GM18499 (cell line): Measurements from ENCODE around the gene MAP6.
A peak's percentile ranks its signal among the peaks of the same experiment; 100 is the strongest.
"Not testable (repeated sequence)": the region's sequence is repeated elsewhere in the genome, so short reads cannot be mapped to it uniquely, and the experiment has no call there.

Experiments
- ATAC-seq: cut with Tn5 transposase; IDR thresholded peaks from one replicate; pipeline ENCODE4 v1.9.1; 2021; ENCODE audit warnings: moderate number of reproducible peaks; ENCODE audit not compliant: insufficient read depth, unreplicated experiment

Gene MAP6

GRCh38 chr11:75668451-75669297 is at the start of gene MAP6:
MAP6 (minus strand) TSS chr11:75669038; CDS start chr11:75668369, 669 bp downstream.
- no peak for ATAC-seq

GRCh38 chr11:75717608-75718418 is 49.0 kb upstream of the MAP6 start, which contains the start of gene MOGAT2:
MOGAT2 (plus strand) TSS chr11:75717838; CDS start chr11:75717889, 51 bp downstream.
- ATAC-seq: no peak

DNA sequence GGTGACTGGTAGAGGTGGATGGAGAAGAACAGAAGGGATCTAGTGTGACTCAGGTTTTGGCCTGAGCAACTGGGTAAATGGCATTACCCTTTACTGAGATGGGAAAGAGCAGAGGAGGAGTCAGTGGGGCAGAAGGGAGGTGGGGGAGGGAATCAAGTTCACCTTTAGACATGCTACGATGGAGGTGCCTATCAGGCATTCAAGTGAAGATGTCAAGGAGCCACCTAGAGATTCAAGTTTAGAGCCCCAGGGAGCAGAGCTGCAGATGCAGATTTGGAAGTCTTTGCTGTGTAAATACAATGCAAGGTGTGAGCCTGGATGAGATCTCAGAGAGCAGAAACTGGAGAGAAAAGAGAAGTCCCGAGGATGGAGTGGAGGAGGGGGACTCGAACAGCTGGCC is 47.8 kb upstream of the MAP6 start:
- ATAC-seq: no peak

GRCh38 chr11:75715688-75716087 is 46.9 kb upstream of the MAP6 start:
- no peak for ATAC-seq

- no peak for ATAC-seq
Measured at GRCh38 chr11:75714211-75714610, 45.4 kb upstream of the MAP6 start.

GRCh38 chr11:75706260-75706729 is 37.5 kb upstream of the MAP6 start:
- no peak for ATAC-seq

GRCh38 chr11:75705541-75705940 is 36.7 kb upstream of the MAP6 start:
- ATAC-seq: no peak

- no peak for ATAC-seq
Measured at GRCh38 chr11:75703695-75704237, 34.9 kb upstream of the MAP6 start.

DNA sequence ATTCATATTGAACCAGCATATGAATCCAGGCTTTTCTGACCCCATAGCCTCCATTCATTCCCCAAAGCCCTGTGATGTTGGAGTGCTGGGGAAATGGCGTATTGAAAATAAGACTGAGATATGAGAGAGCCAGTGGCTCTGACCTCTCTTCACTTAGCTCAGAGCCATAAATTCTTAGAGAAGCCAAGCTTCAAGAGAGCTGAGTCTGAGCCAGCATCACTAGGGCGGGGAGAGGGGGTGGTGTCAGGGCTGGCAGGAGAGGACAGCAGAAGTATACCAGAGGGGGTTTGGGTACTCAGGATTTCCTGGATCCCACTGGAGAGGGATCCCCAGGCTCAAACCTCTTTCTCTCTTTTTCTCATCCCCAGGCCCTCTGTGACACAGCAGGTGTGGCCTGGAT is 32.1 kb upstream of the MAP6 start:
- ATAC-seq: no peak

DNA sequence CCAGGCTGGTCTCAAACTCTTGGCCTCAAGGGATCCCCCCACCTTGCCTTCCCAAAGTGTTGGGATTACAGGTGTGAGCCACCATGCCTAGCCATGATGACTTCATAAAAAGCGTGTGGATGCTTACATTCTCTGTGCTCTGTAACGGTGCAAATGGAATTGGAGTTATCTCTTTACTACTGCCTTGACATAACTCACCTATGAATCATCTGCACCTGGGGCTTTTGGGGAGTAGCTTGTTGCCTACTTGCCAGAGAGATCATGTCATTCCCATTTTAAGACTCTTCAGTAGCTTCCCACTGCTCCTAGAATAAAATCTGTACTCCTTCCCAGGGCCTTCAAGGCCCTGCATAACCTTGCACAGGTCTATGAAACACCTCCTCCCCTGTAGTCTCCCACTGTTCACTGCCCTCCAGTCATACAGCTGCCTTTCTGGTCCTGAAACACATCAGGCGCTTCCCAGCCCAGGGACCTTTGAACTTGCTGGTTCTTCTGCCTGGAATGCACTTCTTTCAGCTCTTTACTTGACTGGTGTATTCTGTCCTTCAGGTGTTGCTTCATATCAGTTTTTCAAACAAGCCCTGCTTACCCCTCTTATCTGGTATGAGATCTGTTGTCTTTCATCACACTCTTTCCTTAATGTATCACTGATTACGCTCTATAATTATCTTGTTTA is 29.2 kb upstream of the MAP6 start:
- ATAC-seq: no peak

DNA sequence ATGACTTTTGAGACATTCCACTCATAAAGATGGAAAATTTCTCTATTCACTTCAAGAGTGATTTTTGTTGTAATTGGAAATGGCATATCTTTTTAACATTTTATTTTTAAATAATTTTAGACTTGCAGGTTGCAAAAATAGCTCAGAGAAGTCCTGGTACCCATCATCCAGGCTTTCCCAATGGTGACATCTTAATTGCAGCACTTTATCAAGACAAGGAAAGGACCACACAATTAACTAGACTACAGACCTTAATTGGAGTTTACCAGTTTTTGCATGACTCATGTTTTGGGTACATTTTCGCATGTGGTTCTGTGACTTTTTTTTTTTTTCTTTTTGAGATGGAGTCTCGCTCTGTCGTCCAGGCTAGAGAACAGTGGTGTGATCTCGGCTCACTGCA is 23.0 kb upstream of the MAP6 start:
- ATAC-seq: no peak

DNA sequence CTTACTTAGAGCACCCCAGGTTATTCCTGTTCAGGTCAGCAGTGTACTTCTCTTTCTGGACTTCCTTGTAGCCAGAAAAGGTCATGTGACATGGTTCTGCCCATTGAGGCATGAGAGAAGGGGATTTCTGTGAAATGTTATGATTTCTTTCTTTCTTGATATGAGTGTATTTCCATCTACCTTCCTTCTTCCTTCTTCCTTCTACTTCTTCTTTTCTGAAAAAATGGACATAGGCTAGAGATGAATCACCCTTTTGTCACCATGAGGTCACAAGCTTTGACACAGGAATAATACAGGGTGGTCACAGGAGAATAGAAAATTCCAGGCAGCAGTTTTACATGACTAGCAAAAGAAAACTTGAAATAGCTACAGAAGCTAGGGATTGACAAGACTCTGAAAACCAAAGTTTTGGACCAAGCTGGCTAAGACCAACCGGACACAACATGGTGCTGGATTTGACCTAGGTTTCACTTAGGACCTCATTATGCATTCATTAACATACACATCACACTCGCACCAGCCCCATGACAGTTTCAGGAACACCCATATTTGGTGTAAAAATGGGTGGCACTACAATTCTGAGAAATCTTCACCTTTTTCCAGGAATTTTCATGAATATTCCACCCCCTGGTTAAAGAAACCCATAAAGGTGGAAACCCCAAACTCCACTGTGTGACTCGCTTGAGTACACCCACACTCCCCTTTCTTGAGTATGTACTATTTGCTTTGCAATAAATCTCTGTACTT is 21.2 kb upstream of the MAP6 start:
- ATAC-seq: peak; percentile 33

DNA sequence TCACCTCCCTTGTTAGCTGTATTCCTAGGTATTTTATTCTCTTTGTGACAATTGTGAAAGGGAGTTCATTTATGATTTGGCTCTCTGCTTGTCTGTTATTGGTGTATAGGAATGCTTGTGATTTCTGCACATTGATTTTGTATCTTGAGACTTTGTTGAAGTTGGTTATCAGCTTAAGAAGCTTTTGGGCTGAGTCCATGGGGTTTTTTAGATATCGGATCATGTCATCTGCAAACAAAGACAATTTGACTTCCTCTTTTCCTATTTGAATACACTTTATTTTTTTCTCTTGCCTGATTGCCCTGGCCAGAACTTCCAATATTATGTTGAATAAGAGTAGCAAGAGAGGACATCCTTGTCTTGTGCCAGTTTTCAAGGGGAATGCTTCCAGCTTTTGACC is 15.0 kb upstream of the MAP6 start:
- not testable (repeated sequence) for ATAC-seq

DNA sequence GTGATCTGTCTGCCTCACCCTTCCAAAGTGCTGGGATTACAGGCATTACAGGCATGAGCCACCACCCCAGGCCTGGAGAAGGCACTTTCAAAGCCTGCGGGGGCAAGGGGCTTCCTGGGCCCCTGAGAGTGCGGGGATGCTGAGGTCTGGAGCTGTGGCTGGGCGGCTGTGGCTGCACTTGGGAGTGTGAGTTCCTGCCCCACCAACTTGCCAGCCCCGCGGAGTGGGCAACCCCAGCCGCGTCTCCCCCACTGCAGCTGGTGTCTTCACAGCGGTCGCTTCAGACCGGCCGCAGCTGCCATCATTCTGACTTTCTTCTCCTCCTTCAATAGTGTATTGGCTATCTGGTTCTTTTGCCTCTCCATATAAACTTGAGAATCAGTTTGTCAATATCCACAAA is 10.7 kb upstream of the MAP6 start:
- ATAC-seq: no peak

- no peak for ATAC-seq
Measured at GRCh38 chr11:75678620-75679259, 9.9 kb upstream of the MAP6 start.

DNA sequence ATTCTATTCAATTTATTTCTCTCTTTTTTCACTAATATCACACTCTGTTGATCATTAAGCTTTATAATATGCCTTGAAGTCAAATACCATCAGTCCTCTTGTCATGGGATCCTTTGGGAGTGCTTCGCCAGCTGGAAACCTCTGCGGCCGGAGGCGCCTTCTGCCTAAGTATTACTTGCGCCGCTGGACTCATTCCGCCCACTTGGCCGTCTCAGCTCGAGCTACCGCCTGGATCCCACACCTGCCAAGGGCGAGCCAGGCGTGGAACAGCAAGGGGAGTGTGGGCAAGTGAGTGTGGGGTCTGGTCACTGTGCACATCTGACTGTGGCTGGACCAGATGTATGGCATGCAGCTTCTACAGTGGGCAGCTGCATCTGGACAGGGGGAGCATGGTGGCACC is 9.1 kb upstream of the MAP6 start:
- ATAC-seq: no peak

GRCh38 chr11:75677275-75677674 is 8.4 kb upstream of the MAP6 start:
- no peak for ATAC-seq

DNA sequence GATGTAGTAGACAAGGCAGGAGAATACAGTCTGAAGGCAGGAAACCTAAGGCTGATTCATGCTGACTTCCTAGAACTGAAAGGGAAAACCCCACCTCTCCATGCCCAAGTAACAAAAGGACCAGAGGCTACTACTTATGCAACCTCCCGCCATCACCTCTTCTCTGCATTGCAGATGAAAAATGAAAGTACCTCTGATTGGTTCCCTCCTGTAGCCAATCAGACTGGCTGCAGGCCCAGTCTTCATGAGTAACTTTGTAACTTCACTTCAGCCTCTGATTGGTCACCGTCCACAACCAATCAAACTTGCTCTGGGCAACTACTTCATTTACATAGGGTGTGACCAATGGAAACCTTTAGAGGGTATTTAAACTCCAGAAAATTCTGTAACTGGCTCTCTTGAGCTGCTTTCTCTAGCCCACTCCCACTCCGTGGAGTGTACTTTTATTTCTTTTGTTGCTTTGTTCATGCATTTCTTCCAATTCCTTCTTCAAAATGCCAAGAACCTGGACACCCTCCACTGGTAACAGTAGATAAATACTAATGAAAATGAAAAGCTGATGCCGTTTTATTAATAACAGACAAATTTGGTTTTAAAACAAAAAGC is 5.2 kb upstream of the MAP6 start:
- ATAC-seq: no peak
